ENCODE data around the gene IL12RB1.
"Not testable (repeated sequence)": the region's sequence is repeated elsewhere in the genome, so short reads cannot be mapped to it uniquely, and the experiment has no call there.

Gene IL12RB1

GRCh38 chr19:18112989-18113478, 26.3 kb upstream of the IL12RB1 start:
- peak; percentile 49 to 83 for DNase-seq (ENCODE audit: low read depth in 2 of 2)

- DNase-seq (ENCODE audit: low read depth in 2 of 2): no peak
Measured at GRCh38 chr19:18110609-18111232, 24.0 kb upstream of the IL12RB1 start.

GRCh38 chr19:18109733-18110608, 23.2 kb upstream of the IL12RB1 start:
- DNase-seq (ENCODE audit: low read depth in 2 of 2): peak in 1 of 2 experiments; percentile 48

- no peak for DNase-seq (ENCODE audit: low read depth in 2 of 2)
Measured at GRCh38 chr19:18109341-18109732, 22.6 kb upstream of the IL12RB1 start.

GRCh38 chr19:18108897-18109296, 22.2 kb upstream of the IL12RB1 start:
- no peak for DNase-seq (ENCODE audit: low read depth in 2 of 2)

DNA sequence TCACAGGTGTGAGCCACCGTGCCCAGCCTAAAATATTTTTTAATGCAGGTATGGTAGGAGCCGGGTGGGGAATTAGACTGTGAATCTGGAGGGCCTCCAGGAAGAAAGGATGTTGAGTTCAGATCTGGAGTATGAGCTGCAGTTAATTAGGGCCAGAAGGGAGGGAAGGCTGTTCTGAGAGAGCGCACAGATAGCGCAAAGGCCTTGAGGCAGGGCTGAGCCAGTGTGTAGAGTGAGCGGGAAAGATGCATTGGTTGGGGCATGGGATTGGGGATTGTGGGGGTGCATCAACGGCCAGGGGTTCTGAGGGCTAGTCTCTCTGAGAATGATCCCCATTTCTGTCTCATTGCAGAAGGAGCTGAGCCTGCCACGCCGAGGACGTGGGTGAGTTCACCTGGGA, 20.5 kb upstream of the IL12RB1 start:
- no peak for DNase-seq (ENCODE audit: low read depth in 2 of 2)

DNA sequence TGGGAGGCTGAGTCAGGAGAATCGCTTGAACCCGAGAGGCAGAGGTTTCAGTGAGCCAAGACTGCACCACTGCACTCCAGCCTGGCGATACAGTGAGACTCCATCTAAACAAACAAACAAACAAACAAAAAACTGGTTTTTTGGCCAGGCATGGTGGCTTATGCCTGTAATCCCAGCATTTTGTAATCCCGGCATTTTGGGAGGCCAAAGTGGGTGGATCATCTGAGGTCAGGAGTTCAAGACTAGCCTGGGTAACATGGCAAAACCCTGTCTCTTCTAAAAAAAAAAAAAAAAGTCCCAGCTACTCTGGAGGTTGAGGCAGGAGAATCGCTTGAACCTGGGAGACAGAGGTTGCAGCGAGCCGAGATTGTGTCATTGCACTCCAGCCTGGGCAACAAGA, 18.5 kb upstream of the IL12RB1 start:
- DNase-seq (ENCODE audit: low read depth in 2 of 2): not testable (repeated sequence)

- DNase-seq (ENCODE audit: low read depth in 2 of 2): no peak
Measured at GRCh38 chr19:18104793-18105131, 18.0 kb upstream of the IL12RB1 start.

DNA sequence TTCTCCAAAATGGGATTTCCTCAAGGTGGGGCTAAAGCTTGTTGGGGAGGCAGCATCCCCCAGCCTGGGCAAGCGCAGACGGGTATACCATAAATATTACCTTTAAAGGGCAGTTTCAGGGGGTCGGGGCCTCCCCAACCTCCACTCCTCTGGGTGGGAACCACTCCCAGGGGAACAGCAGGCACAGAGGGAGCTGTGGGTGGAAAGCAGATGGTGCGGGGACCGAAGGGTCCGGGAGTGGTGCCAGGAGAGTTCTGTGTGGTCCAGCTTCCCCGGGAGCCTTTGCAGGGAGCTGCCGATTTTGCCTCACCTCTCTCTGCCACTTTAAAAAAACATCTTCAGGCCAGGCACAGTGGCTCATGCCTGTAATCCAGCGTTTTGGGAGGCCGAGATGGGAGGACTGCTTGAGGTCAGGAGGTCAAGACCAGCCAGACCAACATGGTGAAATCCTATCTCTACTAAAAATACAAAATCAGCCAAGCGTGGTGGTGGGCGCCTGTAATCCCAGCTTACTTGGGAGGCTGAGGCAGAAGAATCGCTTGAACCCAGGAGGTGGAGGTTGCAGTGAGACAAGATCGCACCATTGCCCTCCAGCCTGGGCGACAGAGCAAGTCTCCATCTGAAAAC, 16.3 kb upstream of the IL12RB1 start:
- DNase-seq (ENCODE audit: low read depth in 2 of 2): no peak

DNA sequence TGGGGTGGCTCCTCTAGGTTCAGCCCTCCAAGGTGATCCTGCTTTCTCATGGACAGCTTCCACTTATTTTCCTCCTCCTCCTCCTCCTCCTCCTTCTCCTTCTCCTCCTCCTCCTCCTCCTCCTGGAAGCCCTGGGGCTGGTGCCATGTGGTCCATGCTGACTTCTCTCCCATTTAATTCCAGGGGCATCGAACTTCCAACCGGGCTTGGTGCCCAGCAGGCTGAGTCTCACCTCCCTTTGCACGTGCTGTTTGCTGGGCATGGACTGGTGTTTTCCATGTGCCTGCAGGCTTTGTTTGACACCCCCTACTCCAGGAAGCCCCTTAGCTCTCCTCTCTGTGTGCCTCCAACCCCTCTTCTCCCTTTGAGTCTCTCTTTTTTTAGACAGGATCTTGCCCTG, 14.5 kb upstream of the IL12RB1 start:
- no peak for DNase-seq (ENCODE audit: low read depth in 2 of 2)

GRCh38 chr19:18100710-18101109, 14.0 kb upstream of the IL12RB1 start:
- no peak for DNase-seq (ENCODE audit: low read depth in 2 of 2)

- DNase-seq (ENCODE audit: low read depth in 2 of 2): no peak
Measured at GRCh38 chr19:18099623-18099995, 12.9 kb upstream of the IL12RB1 start.

- no peak for DNase-seq (ENCODE audit: low read depth in 2 of 2)
Measured at GRCh38 chr19:18098891-18099622, 12.3 kb upstream of the IL12RB1 start.

DNA sequence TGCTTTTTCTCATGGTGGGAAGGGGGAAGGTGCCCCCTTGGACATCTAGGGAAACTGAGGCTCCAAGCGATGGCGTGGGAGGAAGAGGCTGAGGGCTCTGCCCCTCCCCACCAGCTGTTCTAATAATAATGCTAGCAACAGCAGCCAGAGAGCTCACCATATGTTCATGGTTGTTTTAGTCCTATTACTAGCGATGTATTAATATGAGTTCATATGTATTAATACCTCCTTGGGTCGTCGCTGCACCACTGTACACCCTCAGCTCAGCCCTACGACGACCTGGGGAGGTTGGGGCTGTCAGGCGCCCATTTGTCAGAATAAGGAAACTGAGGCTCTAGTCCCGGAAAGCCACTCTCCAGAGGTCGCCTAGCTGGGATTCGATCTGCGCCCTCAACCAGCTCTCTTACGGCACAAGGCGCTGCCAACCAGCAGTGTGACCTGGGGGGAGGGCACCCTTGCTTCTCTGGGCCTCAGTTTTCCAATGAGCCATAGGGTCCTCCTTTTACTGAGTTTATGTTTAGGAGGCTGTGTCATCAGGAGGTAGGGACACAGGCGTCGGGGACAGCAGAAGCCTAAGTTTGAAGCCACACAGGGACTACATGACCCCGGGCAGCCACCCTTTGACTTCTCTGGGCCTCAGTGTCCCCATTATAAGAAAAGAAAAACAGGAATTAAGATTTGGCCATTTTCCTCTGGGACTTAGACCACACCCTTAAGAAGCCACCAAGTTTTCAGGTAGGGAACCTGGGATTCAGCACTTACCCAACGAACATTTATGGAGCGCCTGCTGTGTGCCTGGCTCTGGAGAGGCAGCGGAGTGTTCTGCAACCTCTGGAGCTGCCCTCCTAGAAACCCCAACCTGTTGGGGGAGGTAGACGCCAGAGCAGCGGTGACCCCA, 11.5 kb upstream of the IL12RB1 start:
- DNase-seq (ENCODE audit: low read depth in 2 of 2): no peak

DNA sequence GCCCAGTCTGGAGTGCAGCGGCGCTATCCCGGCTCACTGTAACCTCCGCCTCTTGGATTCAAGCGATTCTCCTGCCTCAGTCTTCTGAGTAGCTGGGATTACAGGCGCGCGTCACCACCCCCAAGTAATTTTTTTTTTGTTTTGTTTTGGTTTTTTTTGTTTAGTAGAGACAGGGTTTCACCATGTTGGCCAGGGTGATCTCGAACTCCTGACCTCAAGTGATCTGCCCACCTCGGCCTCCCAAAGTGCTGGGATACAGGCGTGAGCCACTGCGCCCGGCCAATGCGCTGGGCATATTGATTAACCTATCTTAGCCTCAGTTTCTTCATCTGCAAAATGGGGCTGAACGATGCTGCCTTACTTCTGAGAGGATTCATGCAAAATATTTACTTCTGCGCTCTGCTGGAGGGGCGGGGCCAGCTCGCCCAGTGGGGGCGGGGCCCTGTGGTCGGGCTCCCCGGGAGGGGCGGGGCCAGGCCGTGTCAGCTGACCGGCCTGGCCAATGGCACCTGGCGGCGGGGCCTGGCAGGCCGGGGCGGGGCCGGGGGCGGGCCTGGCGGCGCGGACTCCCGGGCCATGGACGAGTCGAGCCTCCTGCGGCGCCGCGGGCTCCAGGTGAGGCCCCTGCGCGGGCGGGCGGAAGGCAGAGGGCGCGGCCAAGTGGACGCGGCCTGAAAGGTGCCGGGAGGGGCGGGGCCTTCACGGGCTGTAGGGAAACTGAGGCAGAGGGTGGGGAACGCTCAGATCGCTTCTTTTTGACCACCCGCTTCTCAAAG, 10.7 kb upstream of the IL12RB1 start, which contains the start of gene MAST3:
Gene MAST3, plus strand, starts transcription at position 562 of the 776 bp plus-strand sequence. Its CDS starts 15 bp downstream, at position 577.
- peak; percentile 71 to 86 for DNase-seq (ENCODE audit: low read depth in 2 of 2)

DNA sequence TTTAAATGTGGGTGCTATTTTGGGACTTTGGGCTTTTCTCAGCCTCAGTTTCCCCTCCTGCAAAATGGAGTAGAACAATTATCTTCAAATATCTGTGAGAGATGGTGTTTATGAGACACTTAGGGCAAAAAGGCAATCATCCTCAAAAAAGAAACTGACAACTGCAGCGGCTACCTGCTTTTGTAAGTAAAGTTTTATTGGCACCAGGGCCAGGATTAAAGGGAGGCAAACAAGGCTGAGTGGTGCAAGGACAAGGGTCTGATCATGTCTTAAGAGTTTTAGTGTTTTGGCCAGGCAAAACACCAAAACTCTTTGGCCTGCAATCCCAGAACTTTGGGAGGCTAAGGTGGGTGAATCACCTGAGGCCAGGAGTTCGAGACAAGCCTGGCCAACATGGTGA, 9.5 kb upstream of the IL12RB1 start:
- DNase-seq (ENCODE audit: low read depth in 2 of 2): no peak

DNA sequence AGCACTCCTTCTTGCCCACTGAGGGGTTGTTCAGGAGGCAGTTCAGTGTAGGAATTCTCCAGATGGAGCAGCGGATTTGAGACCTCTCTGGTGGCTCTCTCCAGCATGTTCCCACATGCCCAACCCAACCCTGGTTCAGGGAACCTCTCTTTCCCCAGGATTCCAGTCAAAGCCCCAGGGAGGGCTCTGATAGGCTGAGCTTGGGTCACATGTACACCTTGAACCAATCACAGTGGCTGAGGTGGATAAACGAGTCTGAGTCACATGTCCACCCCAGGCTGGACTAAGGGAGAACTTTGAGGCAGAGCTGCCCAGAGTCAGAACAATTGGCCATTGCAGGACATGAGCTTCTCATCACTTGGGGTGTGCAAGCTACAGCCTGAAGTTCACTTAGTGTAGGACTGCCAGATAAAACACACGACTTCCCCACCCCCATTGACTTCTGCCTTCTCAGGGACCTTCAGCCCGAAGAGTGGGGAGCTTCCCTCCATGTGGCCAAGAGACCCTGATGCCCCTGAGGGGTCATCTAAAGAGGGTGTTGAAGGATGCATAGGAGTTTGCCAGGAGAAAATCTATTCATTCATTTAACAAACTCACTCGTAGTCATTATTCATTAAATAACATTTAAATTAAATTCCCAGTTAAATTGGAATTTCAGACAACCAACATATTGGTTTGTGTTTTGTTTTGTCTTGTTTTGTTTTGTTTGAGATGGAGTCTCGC, 6.9 kb upstream of the IL12RB1 start:
- no peak for DNase-seq (ENCODE audit: low read depth in 2 of 2)

- peak; percentile 71 to 78 for DNase-seq (ENCODE audit: low read depth in 2 of 2)
Measured at GRCh38 chr19:18091217-18091608, 4.5 kb upstream of the IL12RB1 start.

DNA sequence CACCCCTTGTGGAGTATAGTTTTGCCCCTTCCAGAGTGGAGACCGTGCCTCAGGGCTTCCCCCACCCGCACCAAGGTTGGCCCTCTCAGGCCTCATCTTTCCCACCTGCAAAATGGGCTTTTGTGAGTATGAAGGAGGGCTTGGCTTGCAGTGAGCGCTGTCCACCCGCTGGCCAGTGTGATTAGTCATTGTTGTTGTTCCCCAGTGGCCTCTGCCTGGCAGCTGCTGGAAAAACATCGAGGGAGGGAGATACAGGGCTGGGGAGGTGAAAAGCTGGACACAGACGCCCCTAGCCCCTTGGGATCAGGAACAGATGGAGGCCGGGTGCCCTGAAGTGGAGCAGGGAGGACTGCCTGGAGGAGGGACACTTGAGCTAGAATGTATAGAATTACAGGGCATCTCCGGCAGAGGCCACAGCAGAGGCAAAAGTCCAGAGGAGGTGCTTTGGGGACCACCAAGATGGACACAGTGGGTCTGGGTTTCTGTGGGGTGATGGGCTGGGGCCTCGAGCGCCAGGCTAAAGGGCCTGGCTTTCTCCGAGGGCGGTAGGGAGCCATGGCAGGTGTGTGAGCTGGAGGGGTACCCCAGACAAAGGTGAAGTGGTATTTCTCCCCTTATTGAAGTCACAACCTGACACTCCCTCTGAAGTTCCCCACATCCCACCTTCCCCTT, 3.9 kb upstream of the IL12RB1 start:
- no peak for DNase-seq (ENCODE audit: low read depth in 2 of 2)
